Hepatic stellate cell (primary cell): Measurements from ENCODE around the gene SAC3D1.

Experiments used
- DNase-seq: peaks from one replicate; pipeline ENCODE4 v3.0.0; 2011; ENCODE audit warnings: low spot score

SAC3D1 gene

DNA sequence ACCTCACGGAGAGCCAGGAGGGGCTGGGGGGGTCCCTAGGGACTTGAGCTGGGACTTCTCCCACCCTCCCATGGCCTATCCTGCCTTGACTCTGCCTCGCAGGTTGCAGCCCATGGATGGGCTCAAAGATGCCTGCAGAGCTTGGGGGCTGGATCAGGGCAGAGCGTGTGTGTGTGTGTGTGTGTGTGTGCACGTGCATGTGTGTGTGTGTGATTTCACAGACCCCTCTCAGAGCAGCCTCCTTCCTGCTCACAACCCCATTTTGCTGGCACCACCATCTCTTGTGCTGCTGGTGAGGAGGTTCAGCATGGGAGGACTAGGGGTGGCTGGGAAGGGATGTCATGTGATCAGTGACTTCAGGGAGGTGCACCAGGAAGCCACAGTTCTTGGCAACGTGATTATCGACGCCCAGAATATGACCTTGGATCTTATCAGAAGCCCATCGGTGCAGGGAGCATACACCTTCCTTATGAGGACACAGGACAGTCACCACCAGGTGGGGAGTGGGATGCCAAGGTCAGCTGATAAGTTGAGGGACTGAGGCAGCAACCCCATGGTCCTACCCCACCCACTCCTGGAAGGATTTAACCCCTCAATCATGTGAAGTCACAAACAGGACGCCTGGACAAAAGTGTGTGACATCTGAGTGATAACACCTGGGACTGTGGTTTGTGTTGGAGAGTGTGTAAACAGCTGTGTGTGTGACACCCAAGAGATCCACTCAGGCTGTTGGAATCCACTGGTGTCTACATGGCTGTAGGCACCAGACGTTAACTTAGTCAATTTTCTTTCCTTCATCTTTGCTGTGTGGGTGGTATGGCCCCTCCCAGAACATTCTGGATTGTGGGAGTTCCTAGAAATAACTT lies 19.2 kb downstream of the SAC3D1 start:
- no peak for DNase-seq

DNA sequence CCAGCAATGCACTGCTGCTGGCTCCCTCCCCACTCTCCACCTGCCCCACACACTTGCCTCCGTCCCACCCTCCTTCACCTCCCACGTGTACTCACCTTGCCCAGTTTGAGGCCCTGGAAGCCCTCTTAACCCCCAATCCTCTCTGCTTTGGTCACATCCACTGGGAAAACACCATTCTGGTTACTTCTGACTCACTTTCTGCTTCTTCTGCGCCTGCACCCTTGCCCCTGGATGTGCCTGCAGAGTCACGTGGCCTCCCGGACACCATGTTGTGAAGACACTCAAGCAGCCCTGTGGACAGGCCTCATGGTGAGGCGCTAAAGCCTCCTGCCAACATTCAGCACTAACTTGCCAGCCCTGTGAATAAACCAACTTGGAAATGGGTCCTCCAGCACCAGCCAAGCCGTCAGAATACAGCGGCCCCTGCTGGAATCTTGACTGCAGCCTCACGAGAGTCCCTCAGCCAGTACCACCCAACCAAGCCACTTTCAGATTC lies 20.0 kb downstream of the SAC3D1 start:
- DNase-seq: no peak

DNA sequence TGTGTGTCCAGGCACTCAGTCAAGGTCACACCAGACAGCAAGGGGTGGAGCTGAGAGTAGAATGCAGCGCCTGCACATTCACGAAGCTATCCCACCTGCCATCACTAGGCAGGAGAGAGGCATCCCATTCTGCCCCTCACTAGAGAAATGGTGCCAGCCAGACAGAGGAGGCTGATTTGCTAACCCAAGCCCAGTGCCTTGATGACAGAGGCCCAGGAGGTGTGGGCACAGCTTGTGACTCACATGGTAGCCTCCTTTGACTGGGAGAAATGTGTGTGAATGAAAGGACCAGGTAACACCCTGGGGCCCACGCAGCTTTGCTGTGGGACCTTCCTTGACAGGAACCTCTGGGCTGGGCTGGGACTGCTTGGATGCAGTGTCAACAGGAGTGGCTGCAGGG lies 22.5 kb downstream of the SAC3D1 start:
- no peak for DNase-seq

DNA sequence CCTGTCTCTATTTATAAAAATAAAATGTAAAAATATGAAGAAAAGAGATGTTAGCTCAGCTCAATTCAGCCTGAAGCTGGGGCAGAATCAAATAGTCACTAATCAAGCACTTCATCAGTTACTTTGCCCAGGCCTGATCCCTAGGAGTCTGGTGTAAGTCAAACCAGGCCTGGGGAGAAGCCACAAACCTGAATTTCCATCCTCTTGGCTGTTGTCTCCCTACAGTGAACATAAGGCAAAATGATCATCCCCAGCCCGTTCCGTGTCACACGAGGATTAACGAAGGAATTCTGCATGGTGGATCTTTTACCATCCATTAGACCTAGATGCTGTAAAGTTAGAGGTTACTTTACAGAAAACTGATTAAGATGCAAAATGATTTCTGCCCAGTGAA lies 23.8 kb downstream of the SAC3D1 start:
- no peak for DNase-seq

DNA sequence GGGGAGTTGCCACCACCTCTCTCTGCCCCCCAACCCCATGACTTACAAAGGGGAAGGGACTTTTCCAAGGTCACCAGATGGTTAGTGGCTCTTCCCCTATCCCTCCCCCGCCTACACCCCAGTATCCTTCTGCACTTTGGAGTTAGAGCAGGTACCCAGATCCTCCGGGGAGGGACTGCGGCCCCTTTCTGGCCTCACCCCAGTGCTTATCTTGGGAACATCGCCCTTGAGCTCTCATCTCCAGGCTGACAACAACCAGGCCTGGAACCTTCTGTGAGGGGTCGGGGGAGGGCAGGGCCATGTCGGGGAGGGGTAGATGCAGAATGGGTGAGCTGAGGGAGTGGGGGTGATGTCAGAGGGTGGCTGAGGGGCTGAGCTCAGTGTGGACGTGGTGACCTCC lies 24.8 kb downstream of the SAC3D1 start:
- DNase-seq: no peak

DNA sequence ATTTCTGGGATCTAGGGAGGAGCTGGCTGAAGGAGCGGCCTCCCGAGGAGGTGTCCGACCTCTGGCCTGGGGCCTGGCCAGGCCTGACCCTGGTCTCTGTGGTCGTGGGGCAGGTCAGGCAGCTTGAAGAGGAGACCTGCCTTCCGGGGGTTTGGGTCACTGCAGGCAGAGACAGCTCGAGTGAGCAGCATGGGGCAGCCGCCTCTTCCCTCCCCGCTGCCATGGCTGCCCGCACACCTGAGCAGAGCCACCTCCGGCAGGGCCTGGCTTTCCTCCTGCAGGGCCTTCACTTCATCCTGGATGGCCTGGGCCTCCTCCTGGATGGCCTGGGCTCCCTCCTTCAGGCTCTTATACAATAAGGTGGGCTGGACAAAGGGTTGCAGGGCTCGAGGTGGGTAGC lies 25.3 kb downstream of the SAC3D1 start:
- no peak for DNase-seq

DNA sequence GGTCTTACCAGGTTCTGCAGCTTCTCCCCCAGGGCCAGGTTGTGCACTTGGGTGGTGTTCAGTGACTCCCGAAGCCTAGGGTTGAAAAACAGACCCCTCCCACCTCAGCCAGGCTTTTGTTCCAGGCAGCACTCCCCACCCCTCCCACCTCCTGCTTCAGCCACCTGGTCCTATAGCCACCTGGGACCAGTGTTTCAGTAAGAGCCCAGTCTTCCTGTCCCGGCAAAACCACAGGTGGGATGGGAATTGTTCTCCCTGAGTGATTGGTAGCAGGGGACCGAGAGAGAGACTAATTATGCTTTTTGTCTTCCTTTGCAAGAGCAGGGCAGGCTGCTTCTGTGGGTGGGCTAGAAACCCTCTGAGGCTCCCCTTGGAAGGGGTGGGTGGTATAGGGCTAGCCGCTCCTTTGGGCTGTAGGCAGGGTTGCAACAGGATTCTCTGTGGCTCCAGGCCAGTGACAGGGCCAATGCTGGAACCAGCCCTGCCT lies 25.8 kb downstream of the SAC3D1 start:
- DNase-seq: no peak

DNA sequence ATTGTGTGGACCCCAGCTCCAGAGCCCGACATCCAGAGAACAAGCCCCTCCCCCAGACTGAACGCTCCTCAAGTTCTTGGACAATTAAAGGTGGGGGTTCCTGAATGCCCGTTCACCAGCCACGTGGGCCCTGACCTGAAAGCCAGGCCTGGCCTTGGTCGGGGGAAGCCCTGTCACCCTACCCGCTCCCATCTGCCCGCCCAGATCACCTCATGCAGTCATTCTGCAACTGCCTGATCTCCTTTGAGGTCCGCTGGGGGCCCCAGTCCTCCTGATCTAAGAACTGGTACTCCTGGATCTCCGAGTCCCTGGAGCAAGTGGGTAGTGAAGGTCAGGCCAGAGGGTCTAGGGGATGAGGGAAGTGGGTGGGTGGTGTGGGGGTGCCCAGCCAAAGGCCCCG lies 26.4 kb downstream of the SAC3D1 start:
- DNase-seq: no peak

DNA sequence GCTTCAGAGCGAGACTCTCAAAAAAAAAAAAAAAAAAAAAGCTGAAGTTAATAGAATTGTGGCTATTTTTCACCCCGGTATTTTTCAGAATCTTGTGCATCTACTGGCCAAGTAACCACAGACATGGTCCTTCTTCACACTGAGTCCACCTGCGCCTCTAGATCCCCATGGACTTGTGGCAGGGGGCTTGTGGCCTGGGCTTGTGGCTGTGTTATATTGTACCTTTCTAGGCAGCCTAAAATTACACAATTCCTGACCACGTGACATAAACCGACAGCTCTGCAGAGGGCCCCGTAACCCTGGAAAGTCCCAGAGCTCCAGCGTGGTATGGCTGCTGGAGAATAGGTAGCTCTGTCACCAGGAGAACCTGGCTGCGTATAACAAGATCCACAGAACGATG lies 28.2 kb downstream of the SAC3D1 start:
- no peak for DNase-seq

DNA sequence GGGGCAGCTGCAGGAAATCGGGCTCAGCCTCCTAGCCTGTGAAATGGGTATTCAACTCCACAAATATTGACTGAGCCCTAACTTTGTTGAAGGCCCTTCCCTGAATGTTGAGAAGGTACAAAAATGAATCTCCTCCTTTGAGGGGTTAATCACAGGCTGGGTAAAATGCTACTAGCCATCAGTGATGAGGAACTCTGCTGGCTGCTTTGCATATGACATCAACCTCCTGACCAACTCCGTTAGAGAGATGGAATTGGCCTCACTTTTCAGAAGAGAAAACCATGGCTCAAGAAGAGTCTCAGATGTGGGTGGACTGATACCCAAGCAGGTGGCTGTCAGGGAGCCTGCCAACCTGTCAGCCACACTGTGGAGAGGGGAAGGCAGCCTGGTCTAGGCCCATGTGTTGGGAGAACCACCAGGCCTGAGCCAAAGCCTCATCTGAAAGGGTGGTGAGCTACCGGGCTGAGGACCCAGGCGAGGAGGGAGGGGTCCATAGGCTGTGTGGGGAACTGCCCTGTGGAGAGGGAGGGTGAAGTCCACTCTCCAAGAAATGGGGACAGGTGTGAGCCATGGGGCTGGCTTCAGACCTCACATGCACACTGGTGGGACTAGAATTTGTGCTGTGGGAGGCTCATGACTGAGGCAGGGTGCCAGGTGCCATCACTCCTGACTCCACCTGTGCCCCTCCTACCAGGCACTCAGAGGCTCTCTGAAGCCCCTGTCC lies 31.1 kb downstream of the SAC3D1 start:
- no peak for DNase-seq

DNA sequence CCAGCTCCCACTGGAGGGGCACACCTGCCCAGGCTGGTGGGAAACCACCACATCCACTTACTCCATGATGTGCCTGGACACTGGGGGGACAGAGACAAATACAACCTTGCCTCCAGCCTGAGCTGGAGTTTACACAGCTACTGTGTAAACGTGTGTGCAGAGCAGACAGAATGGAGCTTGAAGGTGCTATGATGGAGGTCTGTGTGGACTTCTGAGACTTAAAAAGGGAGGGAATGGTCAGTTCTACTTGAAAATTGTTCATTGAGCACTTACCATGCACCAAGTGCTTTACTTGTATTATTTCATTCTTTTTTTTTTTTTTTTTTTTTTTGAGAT lies 31.6 kb downstream of the SAC3D1 start:
- no peak for DNase-seq

DNA sequence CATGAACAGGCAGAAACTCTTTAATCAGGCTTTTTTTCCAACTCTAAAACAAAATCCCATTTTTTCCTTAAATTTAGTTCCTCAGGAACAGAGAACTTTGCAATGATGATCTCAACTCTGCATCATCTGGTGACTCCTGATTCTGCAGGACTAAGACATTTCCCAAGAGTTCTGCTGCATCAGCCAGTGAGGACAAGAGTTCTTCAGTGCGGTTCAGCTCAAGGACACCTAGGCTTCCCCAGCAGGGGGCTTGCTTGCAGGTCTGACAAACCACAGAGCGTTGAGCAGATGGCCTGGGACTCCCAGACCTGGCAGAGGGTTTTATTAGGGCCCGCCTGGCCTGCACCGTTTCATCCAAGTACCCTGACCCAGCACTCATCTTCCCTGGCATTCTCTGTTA lies 36.4 kb downstream of the SAC3D1 start:
- DNase-seq: no peak

DNA sequence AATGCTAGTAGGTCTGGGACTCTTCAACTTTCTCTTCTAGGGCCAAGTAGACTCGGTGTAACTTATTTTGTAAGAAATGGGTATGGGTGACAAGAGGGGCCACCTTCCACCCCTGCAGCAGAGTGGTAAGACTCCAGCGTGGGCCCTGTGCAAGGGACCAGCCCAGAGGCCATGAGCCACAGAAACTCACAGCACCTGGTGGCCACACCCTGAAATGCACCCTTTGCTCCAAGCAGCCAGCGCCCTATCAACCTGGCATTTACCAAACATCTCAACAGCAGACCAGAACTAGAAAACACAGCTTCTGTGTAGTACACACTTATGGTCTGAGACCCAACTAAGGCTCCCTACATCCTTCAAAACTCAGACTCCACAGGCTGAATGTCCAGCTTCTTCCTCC lies 37.1 kb downstream of the SAC3D1 start:
- DNase-seq: peak; percentile 63

DNA sequence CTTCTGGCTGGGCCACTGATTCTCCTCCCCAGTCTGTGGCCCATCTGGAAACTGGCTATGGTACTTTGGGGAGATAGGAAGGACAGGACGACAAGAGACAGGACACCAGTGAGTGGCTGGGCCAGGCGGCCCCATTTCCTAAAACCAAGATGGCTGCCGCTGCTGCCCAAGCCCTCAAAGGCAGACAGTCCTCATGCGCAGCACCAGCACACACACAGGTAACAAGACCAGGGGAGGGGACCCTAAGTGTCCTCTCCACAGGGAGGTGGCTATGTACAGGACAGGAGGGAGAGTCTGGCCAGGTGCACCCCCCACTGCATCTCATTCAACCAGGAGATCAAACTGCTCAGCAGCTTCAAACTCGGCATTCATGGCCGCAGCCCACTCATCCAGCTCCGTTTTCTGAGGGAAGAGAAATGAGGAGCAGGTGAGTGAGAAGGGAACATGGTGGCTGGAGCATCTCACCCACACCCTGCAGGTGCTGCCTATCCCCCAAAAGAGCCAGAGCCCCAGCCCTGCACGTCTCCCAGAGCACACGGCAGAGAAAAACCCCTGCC lies 37.9 kb downstream of the SAC3D1 start:
- no peak for DNase-seq

DNA sequence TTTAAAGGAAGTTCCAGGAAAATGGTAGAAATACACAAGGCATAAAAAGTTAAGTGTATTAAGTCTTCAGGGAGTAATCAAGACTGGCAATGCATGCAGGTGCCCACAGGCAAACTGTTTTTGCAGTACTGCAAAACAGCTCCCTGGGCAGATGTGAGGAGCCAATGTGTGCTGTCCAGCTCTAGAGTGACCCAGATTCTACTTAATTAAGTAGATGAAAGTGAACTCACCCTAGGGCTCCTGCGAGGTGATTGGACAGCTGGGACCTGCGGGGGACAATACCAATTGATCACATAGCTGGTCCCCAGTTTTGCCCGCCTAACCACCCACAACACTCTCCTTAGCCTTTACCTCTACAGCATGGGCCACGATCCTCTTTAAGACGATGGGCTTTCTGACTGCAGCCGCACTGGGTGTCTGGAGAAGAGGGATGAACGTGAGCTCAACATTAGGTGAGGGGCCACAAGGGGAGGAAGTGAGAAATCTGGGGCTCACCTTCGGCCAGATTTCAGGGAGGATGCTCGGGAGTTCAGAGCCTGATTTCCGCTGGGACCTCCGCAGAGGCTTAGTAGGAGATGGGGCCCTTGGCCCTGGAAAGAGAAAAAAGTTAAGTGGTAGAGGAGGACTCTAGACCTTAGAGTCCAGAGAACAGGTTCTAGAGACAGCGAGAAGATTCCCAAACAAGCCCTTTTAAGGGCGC lies 42.3 kb downstream of the SAC3D1 start:
- no peak for DNase-seq

DNA sequence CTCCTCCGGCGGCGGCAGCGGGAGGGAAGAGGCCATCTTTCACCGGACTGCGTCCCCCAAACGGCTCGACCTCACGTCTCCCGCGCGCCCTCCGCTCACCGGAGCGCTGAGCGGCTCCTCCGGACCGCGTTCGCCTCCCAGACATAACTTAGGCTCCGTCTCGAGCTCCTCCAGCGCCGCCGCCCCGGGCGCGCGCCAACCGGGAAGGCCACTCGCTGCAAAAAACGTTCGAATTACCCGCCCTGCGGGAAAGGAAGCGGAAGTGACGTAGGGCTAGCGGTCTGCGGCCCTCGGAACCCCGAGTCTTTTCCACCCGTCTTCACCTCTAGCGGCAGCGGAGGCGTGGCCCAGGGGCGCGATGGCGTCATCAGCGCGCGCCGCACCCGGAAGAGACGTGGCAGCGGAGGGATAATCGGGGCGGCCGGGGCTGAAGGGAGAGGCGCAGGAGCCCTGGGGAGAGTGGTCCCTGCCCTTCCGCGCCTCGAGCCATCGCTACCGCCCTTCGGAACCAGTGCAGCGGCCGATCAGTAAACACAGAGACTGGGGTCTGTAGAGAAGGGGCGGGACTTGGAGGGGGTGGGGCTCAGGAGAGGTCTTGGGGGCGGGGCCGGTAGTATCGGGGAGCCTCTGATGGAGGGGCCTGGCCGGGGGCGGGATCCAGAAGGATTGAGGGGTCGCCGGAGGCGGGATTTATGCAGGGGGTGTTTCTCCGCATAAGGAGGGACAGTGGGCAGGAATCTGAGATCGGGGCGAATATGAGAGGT lies 43.0 kb downstream of the SAC3D1 start, which contains the start of the genes CDCA5 and ZFPL1:
TSS of gene CDCA5 (minus strand) at position 207 of the 764 bp plus-strand sequence. CDS start at position 145, 62 bp downstream.
TSS of gene ZFPL1 (plus strand) at position 389 of the 764 bp plus-strand sequence. CDS start 477 bp downstream, outside the sequence.
- DNase-seq: peak; percentile 99

DNA sequence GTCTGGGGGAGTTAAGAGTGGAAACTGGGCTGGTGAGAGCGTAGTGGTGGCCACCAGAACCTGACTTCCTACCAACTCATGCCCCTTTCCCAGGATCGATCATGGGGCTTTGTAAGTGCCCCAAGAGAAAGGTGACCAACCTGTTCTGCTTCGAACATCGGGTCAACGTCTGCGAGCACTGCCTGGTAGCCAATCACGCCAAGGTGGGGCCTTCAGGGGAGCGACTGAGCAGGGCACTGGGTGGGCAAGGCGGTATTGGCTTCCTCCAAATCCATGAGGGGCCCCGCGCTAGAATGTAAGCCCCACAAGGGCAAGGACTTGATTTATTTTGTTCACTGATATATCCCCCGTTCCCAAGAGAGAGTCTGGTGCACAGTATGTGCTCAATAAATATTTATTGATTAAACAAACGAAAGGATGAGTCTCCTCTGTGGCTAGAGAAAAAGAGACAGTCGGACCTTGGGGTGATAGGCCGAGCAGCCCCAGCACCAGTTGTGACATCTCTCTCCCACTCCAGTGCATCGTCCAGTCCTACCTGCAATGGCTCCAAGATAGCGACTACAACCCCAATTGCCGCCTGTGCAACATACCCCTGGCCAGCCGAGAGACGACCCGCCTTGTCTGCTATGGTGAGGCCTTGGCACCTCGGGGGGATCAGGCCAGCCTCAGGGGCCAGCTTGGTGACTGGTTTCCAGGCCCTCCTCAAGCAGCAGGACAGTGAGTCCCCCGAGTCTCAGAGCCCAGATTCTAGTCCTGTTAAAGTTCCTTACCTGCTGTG lies 43.8 kb downstream of the SAC3D1 start:
- no peak for DNase-seq

DNA sequence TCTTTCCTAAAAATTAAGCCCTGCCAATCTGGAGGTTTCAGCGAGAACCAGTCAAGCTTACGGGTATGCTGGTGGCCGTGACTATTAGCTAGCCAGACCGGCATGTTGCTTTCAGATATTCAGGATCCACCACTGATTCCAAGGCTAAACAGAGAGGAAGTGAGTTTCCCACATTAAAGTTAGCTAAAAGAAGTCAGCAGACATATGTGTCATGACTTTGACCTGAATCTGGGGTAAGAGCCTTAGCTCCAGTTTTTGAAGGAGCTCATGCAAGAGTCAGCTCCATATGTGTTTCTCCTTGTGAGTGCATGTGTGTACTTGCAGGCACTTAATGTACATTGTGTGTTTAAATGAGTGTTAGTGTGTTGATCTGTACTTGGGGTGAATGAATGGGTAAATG lies 44.4 kb downstream of the SAC3D1 start:
- no peak for DNase-seq

DNA sequence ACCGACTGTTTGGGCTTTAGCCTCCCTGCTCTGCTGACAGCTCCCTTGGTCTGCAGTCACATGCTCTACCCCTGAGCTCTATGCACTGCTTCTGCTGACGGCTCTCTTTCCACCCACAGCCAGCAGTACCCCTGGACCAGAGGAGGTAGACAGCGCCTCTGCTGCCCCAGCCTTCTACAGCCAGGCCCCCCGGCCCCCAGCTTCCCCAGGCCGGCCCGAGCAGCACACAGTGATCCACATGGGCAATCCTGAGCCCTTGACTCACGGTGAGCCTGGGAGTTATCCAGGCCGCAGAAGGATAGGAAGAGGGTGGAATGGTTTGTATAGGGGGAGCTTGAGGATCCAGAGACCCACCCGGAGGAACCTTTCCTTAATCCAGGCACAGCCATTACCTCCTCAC lies 45.8 kb downstream of the SAC3D1 start:
- no peak for DNase-seq

DNA sequence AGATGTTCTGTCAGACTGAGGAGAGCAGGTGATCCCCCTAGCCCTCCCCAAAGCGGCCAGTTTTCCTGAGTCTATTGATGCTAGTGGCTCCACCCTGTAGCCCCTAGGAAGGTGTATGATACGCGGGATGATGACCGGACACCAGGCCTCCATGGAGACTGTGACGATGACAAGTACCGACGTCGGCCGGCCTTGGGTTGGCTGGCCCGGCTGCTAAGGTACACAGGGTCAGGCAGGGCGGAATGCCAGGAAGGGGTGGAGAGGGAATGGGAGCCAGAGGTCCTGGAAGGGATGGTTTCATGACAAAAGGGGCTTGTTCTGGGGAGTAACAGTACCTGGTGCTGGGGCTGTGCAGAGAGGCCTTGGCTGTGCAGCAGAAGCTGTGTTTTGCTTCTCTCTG lies 46.2 kb downstream of the SAC3D1 start:
- DNase-seq: no peak

DNA sequence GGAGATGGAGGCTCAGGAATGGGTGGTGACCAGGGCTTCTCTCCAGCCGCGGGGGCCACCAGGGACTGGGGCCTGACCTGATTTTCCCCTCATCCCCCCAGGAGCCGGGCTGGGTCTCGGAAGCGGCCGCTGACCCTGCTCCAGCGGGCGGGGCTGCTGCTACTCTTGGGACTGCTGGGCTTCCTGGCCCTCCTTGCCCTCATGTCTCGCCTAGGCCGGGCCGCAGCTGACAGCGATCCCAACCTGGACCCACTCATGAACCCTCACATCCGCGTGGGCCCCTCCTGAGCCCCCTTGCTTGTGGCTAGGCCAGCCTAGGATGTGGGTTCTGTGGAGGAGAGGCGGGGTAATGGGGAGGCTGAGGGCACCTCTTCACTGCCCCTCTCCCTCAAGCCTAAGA lies 46.8 kb downstream of the SAC3D1 start:
- no peak for DNase-seq
